NCI-H774 (cell line): ENCODE data around the gene RNLS.
"Not testable (repeated sequence)": the region's sequence is repeated elsewhere in the genome, so short reads cannot be mapped to it uniquely, and the experiment has no call there.

Experiments used
- DNase-seq: peaks from one replicate; lab custom pipeline; 2025; lab: John Stamatoyannopoulos, UW

Gene RNLS

GRCh38 chr10:88293073-88293472 is 290.0 kb downstream of the RNLS start:
- DNase-seq = no peak

GRCh38 chr10:88292185-88292514 is 291.0 kb downstream of the RNLS start:
- DNase-seq = no peak

- DNase-seq = no peak
Observed at GRCh38 chr10:88291289-88292184, 291.6 kb downstream of the RNLS start.

- DNase-seq = no peak
Observed at GRCh38 chr10:88289342-88289741, 293.8 kb downstream of the RNLS start.

- DNase-seq = no peak
Observed at GRCh38 chr10:88288320-88289059, 294.6 kb downstream of the RNLS start.

DNA sequence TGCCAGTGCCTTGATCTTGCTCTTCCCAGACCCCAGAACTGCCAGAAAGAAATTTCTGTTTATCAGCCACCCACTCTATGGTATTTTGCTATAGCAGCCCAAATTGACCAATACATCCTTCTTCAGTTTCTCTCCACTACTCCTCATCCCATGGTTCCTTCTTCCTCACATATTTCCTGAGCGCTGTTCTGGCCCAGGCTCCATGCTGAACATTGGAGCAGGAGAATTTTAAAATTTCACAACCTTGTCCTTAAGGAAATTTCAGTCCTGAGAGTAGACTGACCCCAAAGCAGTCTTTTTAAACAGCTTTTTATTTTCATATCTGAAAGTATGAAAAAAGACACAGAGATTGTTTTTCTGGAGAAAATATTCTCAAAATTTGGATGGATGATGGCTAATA is 297.1 kb downstream of the RNLS start:
- no peak for DNase-seq

- DNase-seq = no peak
Observed at GRCh38 chr10:88281592-88282347, 301.3 kb downstream of the RNLS start.

GRCh38 chr10:88280518-88280917 is 302.6 kb downstream of the RNLS start:
- no peak for DNase-seq

GRCh38 chr10:88278912-88279311 is 304.2 kb downstream of the RNLS start:
- DNase-seq = no peak

DNA sequence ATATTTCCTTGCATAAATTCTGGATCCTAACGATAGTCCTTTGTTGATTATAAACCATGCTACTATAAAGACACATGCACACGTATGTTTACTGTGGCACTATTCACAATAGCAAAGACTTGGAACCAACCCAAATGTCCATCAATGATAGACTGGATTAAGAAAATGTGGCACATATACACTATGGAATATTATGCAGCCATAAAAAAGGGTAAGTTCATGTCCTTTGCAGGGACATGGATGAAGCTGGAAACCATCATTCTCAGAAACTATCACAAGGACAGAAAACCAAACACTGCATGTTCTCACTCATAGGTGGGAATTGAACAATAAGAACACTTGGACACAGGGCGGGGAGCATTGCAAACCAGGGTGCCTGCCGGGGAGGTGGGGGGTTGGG is 306.2 kb downstream of the RNLS start:
- DNase-seq = not testable (repeated sequence)

- DNase-seq = no peak
Observed at GRCh38 chr10:88274286-88274685, 308.8 kb downstream of the RNLS start.

DNA sequence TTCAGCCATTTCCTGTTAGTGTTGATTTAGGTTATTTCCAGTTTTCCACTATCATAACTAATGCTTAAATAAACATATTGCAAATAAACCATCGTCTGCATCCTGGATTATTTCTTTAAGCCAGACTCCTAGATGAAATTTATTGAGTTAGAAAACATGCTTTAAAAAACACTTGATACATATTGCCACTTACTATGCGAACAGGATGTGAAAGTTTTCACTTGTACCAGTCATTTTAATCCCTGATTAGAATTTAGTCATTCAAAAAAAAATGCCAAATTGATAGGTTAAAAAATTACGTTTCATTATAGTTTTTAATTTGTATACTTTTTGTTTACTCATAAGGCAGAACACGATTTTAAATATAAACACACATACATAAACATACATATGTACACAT is 309.6 kb downstream of the RNLS start:
- no peak for DNase-seq

DNA sequence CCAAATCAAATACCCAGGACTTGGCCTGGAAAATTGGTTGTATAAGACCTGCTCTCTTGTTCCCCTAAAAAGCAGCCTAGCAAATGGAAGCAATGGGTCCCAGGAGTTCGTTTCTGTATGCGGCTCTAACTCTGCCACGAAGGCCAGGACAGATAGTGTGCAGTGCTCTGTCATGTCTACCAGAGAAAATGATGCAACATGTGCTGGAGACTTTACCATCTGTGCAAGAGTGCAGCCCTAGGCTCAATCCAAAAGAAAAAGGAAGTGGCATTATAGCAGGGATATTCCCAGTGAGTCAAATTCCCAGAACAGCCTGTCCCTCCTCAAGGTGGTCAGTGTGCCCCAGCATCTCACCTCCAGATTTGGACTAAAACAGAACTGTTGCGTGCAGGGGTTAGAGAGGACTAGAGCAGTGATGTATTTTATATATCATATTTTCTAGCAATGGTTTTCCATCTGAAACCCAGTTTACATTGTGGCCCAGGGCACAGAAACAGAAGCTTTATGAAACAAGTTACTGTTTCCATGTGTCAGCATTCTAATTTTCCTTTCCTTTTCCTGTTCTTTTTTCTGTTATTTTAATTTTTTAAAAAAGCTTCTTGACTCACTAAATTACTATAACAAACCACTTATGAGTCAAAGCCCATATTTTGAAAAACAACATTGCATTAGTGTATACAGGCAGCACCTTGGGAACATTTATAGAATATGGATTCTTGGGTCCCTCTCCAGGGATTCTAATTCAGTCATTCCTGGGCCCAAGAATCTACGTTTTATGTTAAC is 311.2 kb downstream of the RNLS start:
- no peak for DNase-seq

- DNase-seq = no peak
Observed at GRCh38 chr10:88270871-88271713, 312.0 kb downstream of the RNLS start.

- DNase-seq = no peak
Observed at GRCh38 chr10:88270061-88270808, 312.9 kb downstream of the RNLS start.

- DNase-seq = no peak
Observed at GRCh38 chr10:88262591-88263234, 320.4 kb downstream of the RNLS start.

- DNase-seq = no peak
Observed at GRCh38 chr10:88261152-88261551, 322.0 kb downstream of the RNLS start.

DNA sequence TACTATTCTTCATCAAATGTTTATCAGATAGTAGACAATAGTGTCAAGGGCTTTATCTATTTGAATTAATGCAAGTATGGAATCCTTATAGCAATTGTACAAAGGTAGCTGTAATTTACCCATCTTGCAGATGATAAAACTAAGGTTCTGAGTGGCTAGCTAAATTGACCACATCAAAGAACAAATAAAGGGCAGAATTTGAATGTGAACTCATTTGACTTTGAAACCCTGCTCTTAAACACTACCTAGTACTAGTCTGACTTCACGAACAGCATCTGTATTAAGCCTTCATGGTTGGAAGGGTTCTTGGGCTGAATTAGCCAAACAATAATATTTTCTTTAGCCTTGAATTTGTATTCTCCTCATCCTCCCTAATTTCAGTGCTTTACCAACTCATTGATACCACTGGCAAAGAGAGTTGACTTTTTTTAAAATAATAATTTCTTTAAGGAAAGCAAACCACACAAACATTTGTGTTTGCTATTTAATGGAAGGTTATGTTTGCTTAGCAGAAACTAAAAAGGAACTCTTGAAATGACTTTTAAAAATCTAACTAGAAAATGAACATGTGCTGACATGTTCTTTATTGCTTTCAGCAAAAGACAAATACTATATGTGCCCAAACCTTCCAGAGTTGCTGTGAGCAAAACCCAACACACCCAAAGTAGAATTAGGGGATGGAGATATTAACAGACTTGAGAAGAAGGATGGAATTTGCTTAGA is 322.6 kb downstream of the RNLS start:
- no peak for DNase-seq

DNA sequence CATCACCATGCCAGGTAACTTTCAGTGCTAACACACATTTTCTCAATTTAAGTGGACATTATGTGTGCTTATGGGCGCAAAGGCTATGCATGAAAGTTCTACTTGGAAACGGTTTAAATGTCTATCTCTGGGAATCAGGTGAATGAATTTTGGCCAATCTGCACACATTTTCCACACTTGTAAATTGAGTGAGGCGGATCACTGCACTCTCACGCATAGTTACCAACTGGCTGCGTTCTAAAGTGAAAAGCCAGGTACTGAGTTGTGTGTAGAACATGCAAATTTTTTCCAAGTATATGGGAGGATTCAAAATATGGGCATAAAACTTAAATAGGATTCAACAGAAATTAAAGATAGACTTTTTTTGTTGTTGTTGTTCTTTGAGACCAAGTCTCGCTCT is 323.7 kb downstream of the RNLS start:
- no peak for DNase-seq
